ENCODE measurements around the gene DNAJC16. TPM values are rescaled to one million over a fixed set of nuclear protein-coding genes. Genes with fewer than 3 reads are reported as not detected.

Gene DNAJC16
- total RNA-seq, 4 donors from 2014 or later, result 20.0 to 43.1 (median 22.6) TPM

DNA sequence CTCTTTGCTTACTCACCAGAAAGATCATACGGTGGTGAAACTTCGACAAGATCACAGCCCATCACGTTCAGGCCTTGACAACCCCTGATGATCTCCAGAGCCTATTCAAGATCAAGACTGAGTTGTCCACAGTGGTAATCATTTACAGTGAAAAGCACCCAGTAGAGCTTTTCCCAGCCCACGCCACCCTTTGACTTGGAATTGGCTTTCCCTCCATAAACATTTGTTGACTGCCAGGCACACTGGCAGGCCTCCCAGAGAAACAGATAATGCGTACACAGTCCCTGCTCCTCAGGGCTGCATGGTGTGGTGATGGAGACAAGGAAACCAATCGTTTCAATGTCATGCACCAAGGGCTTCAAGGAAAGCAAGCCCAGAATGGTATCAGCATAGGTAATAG is 48.1 kb downstream of the DNAJC16 start:
- H3K4me3 ChIP-seq, result no peak overlapping the region
- no peaks in the 10 kb centered on the region for H3K9me3 ChIP-seq
- intact Hi-C loops (cut with DNase I; ENCODE audit: low total_unique reads) (loop anchor here (5.0 kb wide), 1 partner anchor 163 kb away; the partner anchor contains the start of gene SLC25A34), in situ Hi-C loops (cut with MboI; ENCODE audit: low sequenced_read_pairs in 4 of 4) (loop anchor here in 1 of 4 donors (25.0 kb wide), 1 partner anchor 163 kb away; the partner anchor contains the start of genes SLC25A34 and TMEM82)
- ATAC-seq (peak in 1 of 2 donors; percentile 34), DNase-seq (peak in 1 of 2 donors; percentile 21)
- H3K4me1 ChIP-seq, result peaks cover 28 to 31% of the 10 kb centered on the region in 2 donors
- TF ChIP-seq CTCF (IDR thresholded peaks at IDR 0.05 in 4 of 5, conservative IDR thresholded peaks at IDR 0.05 in 1 of 5) (no peak), POLR2A (IDR thresholded peaks at IDR 0.05) (no peak)
- no peaks in the 10 kb centered on the region for H3K27me3 ChIP-seq
- peaks cover 0 to 11% of the 10 kb centered on the region in 2 donors for H3K36me3 ChIP-seq
- peak overlapping the region; percentile 58 to 95 (median 82) for H3K27ac ChIP-seq

DNA sequence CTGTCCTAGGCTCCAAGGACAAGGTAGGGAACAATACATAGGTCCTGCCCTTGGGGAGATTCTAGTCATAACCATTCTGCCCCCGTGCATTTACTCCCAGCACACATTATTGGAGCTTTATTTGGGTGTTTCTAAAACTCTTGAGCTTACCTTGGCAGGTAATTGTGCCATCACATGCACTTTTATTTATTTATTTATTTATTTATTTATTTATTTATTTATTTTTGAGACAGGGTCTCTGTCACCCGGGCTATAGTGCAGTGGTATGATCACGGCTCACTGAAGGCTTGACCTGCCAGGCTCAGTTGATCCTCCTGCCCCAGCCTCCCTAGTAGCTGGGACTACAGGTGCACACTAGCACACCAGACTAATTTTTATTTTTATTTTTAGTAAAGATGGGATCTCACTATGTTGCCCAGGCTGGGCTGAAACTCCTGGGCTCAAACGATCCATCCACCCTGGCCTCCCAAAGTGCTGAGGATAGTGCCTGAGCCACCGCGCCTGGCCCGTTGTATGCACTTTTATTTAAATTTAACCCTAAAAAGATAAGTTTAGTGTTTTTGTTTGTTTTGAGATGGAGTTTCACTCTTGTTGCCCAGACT is 49.0 kb downstream of the DNAJC16 start:
- in situ Hi-C loops (cut with MboI; ENCODE audit: low sequenced_read_pairs in 4 of 4), result loop anchor here in 1 of 4 donors (25.0 kb wide), 1 partner anchor 162 kb away; the partner anchor contains the start of genes SLC25A34 and TMEM82
- H3K9me3 ChIP-seq, result no peaks in the 10 kb centered on the region
- H3K4me1 ChIP-seq, result peaks cover 28 to 33% of the 10 kb centered on the region in 2 donors
- no peak overlapping the region for H3K4me3 ChIP-seq
- no peaks in the 10 kb centered on the region for H3K27me3 ChIP-seq
- peak overlapping the region; percentile 58 to 95 (median 82) for H3K27ac ChIP-seq
- no peak for ATAC-seq
- no peak for DNase-seq
- peaks cover 0 to 5% of the 10 kb centered on the region in 2 donors for H3K36me3 ChIP-seq
- intact Hi-C loops (cut with DNase I; ENCODE audit: low total_unique reads), result loop anchor here (5.0 kb wide), 1 partner anchor 162 kb away; the partner anchor contains the start of gene SLC25A34
- TF ChIP-seq CTCF (IDR thresholded peaks at IDR 0.05 in 4 of 5, conservative IDR thresholded peaks at IDR 0.05 in 1 of 5) (no peak), POLR2A (IDR thresholded peaks at IDR 0.05) (no peak)

- H3K4me1 ChIP-seq, result peaks cover 24 to 27% of the 10 kb centered on the region in 2 donors
- no peaks in the 10 kb centered on the region for H3K36me3 ChIP-seq
- DNase-seq (no peak), ATAC-seq (no peak)
- intact Hi-C loops (cut with DNase I; ENCODE audit: low total_unique reads), result loop anchor here (5.0 kb wide), 1 partner anchor 160 kb away; the partner anchor contains the start of gene SLC25A34
- TF ChIP-seq POLR2A (IDR thresholded peaks at IDR 0.05), result no peak
- TF ChIP-seq CTCF (IDR thresholded peaks at IDR 0.05 in 4 of 5, conservative IDR thresholded peaks at IDR 0.05 in 1 of 5), result no peak
- no peak overlapping the region for H3K4me3 ChIP-seq
- H3K27ac ChIP-seq, result peak overlapping the region; percentile 88 to 95 (median 92)
- H3K9me3 ChIP-seq, result no peaks in the 10 kb centered on the region
- in situ Hi-C loops (cut with MboI; ENCODE audit: low sequenced_read_pairs in 4 of 4), result loop anchor here in 1 of 4 donors (25.0 kb wide), 1 partner anchor 160 kb away; the partner anchor contains the start of genes SLC25A34 and TMEM82
- no peaks in the 10 kb centered on the region for H3K27me3 ChIP-seq
Measured at GRCh38 chr1:15577691-15578090, 51.0 kb downstream of the DNAJC16 start.

GRCh38 chr1:15578921-15579682 is 52.5 kb downstream of the DNAJC16 start:
- peak overlapping the region; percentile 88 to 95 (median 92) for H3K27ac ChIP-seq
- H3K36me3 ChIP-seq, result no peaks in the 10 kb centered on the region
- no peaks in the 10 kb centered on the region for H3K27me3 ChIP-seq
- DNase-seq (no peak), ATAC-seq (peak in 1 of 2 donors; percentile 13)
- intact Hi-C loops (cut with DNase I; ENCODE audit: low total_unique reads) (loop anchor here (5.0 kb wide), 1 partner anchor 158 kb away; the partner anchor contains the start of gene SLC25A34), in situ Hi-C loops (cut with MboI; ENCODE audit: low sequenced_read_pairs in 4 of 4) (loop anchor here in 1 of 4 donors (25.0 kb wide), 1 partner anchor 158 kb away; the partner anchor contains the start of genes SLC25A34 and TMEM82)
- TF ChIP-seq POLR2A (IDR thresholded peaks at IDR 0.05), result no peak
- TF ChIP-seq CTCF (IDR thresholded peaks at IDR 0.05 in 4 of 5, conservative IDR thresholded peaks at IDR 0.05 in 1 of 5), result no peak
- H3K9me3 ChIP-seq, result no peaks in the 10 kb centered on the region
- H3K4me1 ChIP-seq, result peaks cover 27 to 38% of the 10 kb centered on the region in 2 donors
- peak overlapping the region in 3 of 4 donors; percentile 10 to 31 (median 26) for H3K4me3 ChIP-seq

Data from gastrocnemius medialis (tissue), 4 donors.